Cardiac muscle cell (in vitro differentiated cells and primary cell): ENCODE results near the gene RNF213. TPM values are rescaled to one million over a fixed set of nuclear protein-coding genes. Genes with fewer than 3 reads are reported as not detected.

Source experiments
- DNase-seq, 2 donors: peaks; one replicate each; pipeline versions ENCODE4 v3.0.0 to v3.0.0-alpha.2; 2010 to 2017; ENCODE audit warnings: low read depth in 1 of 2, low spot score in 1 of 2
- H3K27ac ChIP-seq: fragments of 200-600 bp; sonication (generic); 2 replicates; pipeline ENCODE4 v1.5.1; 2016
- H3K27me3 ChIP-seq: fragments of 200-600 bp; sonication (generic); 2 replicates; pipeline ENCODE4 v1.6.0; 2016; ENCODE audit warnings: control low read depth
- H3K36me3 ChIP-seq: fragments of 200-600 bp; sonication (generic); 2 replicates; pipeline ENCODE4 v1.5.1; 2016; ENCODE audit warnings: control low read depth
- H3K4me1 ChIP-seq: fragments of 200-600 bp; sonication (generic); 2 replicates; pipeline ENCODE4 v1.8.1; 2017; ENCODE audit warnings: low read depth, mild to moderate bottlenecking, mixed run types
- H3K4me3 ChIP-seq: fragments of 200-600 bp; sonication (generic); 2 replicates; pipeline ENCODE4 v1.5.1; 2016; ENCODE audit warnings: mild to moderate bottlenecking
- H3K9me3 ChIP-seq: fragments of 200-600 bp; sonication (generic); 2 replicates; pipeline ENCODE4 v1.5.1; 2017; ENCODE audit warnings: low read depth, mild to moderate bottlenecking, control low read depth
- CTCF ChIP-seq: IDR thresholded peaks from 2 replicates; pipeline ENCODE4 v1.5.1; 2012; ENCODE audit warnings: low read depth, mild to moderate bottlenecking, low read length
- polyA plus RNA-seq: library from polyadenylated mRNA; unstranded; fragments of >200 nt; fragmentation: Nextera tagmentation; extraction: Ambion mirVana; gene quantifications from 2 replicates; pipeline ENCODE4 v1.2.1, GENCODE V29; 2016
- total RNA-seq: library from RNA; depleted of rRNA; stranded (reverse); fragments of >200 nt; gene quantifications from 2 replicates; pipeline ENCODE4 v1.2.3, GENCODE V29; 2016

RNF213 gene
- total RNA-seq (12.8 and 24.9 TPM in 2 replicates), polyA plus RNA-seq (11.5 and 14.5 TPM in 2 replicates)

- DNase-seq = peak; percentile 37 to 70
- Histone ChIP-seq H3K27me3 (no peaks in the 10 kb centered on the region), H3K27ac (peak within 1 kb of the TSS; percentile 76), H3K4me1 (no peaks in the 10 kb centered on the region), H3K9me3 (no peaks in the 10 kb centered on the region), H3K36me3 (no peaks in the 10 kb centered on the region), H3K4me3 (peak within 1 kb of the TSS; percentile 97)
- no peak for TF ChIP-seq CTCF
These were observed at the start of gene RNF213 for GRCh38 chr17:80260791-80261158. Gene RNF213, plus strand, starts transcription at chr17:80260852. Its CDS starts 2,830 bp downstream, at chr17:80263682.

DNA sequence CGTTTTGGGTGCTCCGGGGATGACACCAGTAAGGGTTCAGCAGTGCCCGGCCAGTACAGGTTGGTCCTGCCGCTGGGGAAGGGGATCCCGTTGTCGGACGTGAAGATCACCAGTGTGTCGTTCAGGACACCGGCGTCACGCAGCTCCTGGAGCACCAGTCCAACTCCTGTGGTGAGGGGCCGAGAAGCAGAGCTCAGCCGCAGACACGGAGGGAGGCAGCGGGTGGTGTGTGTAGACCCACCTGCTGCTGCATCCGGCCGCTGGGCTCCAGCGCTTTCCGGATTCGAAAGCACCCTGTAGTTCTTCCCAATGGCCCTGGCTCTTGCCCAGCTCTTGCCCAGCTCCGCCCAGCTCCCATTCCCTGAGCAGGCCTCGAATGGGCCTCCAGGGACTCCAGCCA is 48.5 kb upstream of the RNF213 start:
- Histone ChIP-seq H3K27me3 (no peaks in the 10 kb centered on the region), H3K4me3 (no peak overlapping the region), H3K9me3 (no peaks in the 10 kb centered on the region), H3K4me1 (no peaks in the 10 kb centered on the region), H3K27ac (no peak overlapping the region), H3K36me3 (peaks cover 11% of the 10 kb centered on the region)
- no peak for TF ChIP-seq CTCF
- DNase-seq = no peak

DNA sequence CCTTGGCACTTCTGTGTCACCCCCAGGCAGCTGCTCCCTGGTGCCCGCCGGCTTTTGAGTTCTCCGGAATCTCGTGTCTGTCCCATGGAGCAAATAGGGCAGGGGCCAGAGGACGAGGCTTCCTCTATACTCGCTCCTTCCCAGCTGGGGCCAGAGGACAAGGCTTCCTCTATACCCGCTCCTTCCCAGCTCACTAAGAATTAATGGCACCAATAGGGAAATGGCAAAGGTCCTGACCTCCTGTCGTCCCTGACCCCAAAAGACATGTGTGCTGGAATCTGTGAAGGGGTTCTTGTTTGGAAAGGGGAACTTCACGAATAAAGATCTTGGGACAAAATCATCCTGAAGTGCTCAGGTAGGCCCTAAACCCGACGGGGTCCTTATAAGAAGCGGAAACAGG is 48.1 kb upstream of the RNF213 start:
- Histone ChIP-seq H3K4me1 (no peaks in the 10 kb centered on the region), H3K27me3 (no peaks in the 10 kb centered on the region), H3K9me3 (no peaks in the 10 kb centered on the region), H3K36me3 (peaks cover 11% of the 10 kb centered on the region), H3K4me3 (no peak overlapping the region), H3K27ac (no peak overlapping the region)
- DNase-seq = no peak
- TF ChIP-seq CTCF = no peak

DNA sequence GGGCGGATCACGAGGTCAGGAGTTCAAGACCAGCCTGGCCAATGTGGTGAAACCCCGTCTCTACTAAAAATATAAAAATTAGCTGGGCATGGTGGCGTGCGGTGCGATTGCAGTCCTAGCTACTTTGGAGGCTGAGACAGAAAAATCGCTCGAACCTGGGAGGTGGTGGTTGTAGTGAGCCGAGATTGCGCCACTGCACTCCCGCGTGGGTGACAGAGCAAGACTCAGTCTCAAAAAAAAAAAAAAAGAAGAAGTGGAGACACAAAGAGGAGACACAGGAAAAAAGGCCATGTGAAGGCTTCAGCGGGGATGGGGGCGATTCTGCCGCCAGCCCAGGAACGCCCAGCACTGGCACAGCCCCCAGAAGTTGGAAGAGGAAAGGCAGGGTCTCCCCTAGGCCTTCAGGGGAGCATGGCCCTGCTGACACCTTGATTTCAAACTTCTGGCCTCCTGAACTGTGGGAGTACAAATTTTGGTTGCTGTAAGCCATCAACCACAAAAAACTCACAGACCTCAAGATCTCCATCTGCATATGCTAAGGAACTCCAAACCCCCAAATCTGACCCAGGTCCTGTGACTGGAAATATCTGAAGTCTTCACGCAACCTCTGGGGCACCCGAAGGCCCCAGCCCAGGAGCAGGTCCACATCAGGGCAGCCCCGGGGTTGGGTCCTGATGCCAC is 47.5 kb upstream of the RNF213 start:
- no peak overlapping the region for H3K4me3 ChIP-seq
- peaks cover 11% of the 10 kb centered on the region for H3K36me3 ChIP-seq
- no peaks in the 10 kb centered on the region for H3K9me3 ChIP-seq

GRCh38 chr17:80213643-80213975 is 47.0 kb upstream of the RNF213 start:
- no peak for TF ChIP-seq CTCF
- H3K9me3 ChIP-seq = no peaks in the 10 kb centered on the region
- H3K27ac ChIP-seq = no peak overlapping the region
- no peaks in the 10 kb centered on the region for H3K27me3 ChIP-seq
- H3K4me3 ChIP-seq = no peak overlapping the region
- DNase-seq = no peak
- H3K4me1 ChIP-seq = no peaks in the 10 kb centered on the region
- peaks cover 11% of the 10 kb centered on the region for H3K36me3 ChIP-seq

More for the DNA sequence above, 47.5 kb upstream of the RNF213 start:
- no peak for DNase-seq
- TF ChIP-seq CTCF = no peak
- no peaks in the 10 kb centered on the region for H3K4me1 ChIP-seq
- H3K27me3 ChIP-seq = no peaks in the 10 kb centered on the region
- no peak overlapping the region for H3K27ac ChIP-seq
